SU-DHL-6 (cell line): ENCODE measurements around the gene TRIM9.

Experiments
- H2AFZ ChIP-seq: fragments of 200-600 bp; sonication (generic); 2 replicates; pipeline ENCODE4 v1.6.1; 2014; ENCODE audit warnings: low read depth, mild to moderate bottlenecking, moderate library complexity, mixed read lengths, antibody characterized with exemption, low read length; ENCODE audit not compliant: severe bottlenecking
- H3F3A ChIP-seq: fragments of 200-600 bp; shearing (Covaris generic); 2 replicates; pipeline ENCODE4 v1.6.0; 2016; ENCODE audit warnings: antibody characterized with exemption, mild to moderate bottlenecking; ENCODE audit not compliant: insufficient read depth
- H3K27ac ChIP-seq: fragments of 200-600 bp; sonication (generic); 2 replicates; pipeline ENCODE4 v1.5.1; 2016; ENCODE audit warnings: low read depth, mild to moderate bottlenecking, low read length, moderate library complexity, mixed read lengths
- H3K27me3 ChIP-seq: fragments of 200-600 bp; sonication (generic), shearing (Covaris generic); 2 replicates; pipeline ENCODE4 v1.6.0; 2014; ENCODE audit warnings: mild to moderate bottlenecking, low read length
- H3K36me3 ChIP-seq: fragments of 200-600 bp; sonication (generic); 2 replicates; pipeline ENCODE4 v1.6.1; 2014; ENCODE audit warnings: mild to moderate bottlenecking, low read length, mixed read lengths
- H3K4me2 ChIP-seq: fragments of 300-600, 200-600 bp; shearing (Covaris generic), sonication (generic); 2 replicates; pipeline ENCODE4 v1.6.0; 2014; ENCODE audit warnings: low read length, low read depth, mild to moderate bottlenecking; ENCODE audit not compliant: poor library complexity, severe bottlenecking
- H3K4me3 ChIP-seq: fragments of 200-600 bp; sonication (generic); 2 replicates; pipeline ENCODE4 v1.5.1; 2014; ENCODE audit warnings: antibody characterized with exemption, low read length, mild to moderate bottlenecking, mixed read lengths; ENCODE audit not compliant: insufficient read depth, poor library complexity, severe bottlenecking
- H3K79me2 ChIP-seq: fragments of 200-600 bp; sonication (generic); 2 replicates; pipeline ENCODE4 v1.6.1; 2014; ENCODE audit warnings: mild to moderate bottlenecking, low read length, moderate library complexity; ENCODE audit not compliant: insufficient read depth
- H3K9ac ChIP-seq: fragments of 200-600 bp; sonication (generic); 2 replicates; pipeline ENCODE4 v1.7.0; 2014; ENCODE audit warnings: mild to moderate bottlenecking, low read length
- H3K9me2 ChIP-seq: fragments of 200-600 bp; sonication (generic); replicated peaks from 2 replicates; pipeline ENCODE4 v1.6.1; 2014; ENCODE audit warnings: low read length; ENCODE audit not compliant: insufficient read depth
- H3K9me3 ChIP-seq: fragments of 200-600 bp; sonication (generic); 2 replicates; pipeline ENCODE4 v1.6.1; 2014; ENCODE audit warnings: low read length, mixed read lengths; ENCODE audit not compliant: insufficient read depth
- H4K20me1 ChIP-seq: fragments of 200-600 bp; sonication (generic); 2 replicates; pipeline ENCODE4 v1.6.1; 2014; ENCODE audit warnings: low read depth, mild to moderate bottlenecking, antibody characterized with exemption, low read length, moderate library complexity, mixed read lengths
- EZH2phosphoT487 ChIP-seq: fragments of 200-600 bp; sonication (generic), shearing (Covaris generic); conservative IDR thresholded peaks from 2 replicates; pipeline ENCODE4 v1.6.1; 2018; ENCODE audit warnings: mild to moderate bottlenecking, antibody characterized with exemption, low read length, moderate library complexity, mixed read lengths
- TF ChIP-seq, protein P1 (sequence below): fragments of 200-600 bp; sonication (generic); IDR thresholded peaks from one replicate; pipeline ENCODE4 v1.5.1; 2017; ENCODE audit warnings: antibody characterized with exemption, mild to moderate bottlenecking, low read length, moderate library complexity; ENCODE audit not compliant: insufficient read depth, poor library complexity, severe bottlenecking

Gene TRIM9

DNA sequence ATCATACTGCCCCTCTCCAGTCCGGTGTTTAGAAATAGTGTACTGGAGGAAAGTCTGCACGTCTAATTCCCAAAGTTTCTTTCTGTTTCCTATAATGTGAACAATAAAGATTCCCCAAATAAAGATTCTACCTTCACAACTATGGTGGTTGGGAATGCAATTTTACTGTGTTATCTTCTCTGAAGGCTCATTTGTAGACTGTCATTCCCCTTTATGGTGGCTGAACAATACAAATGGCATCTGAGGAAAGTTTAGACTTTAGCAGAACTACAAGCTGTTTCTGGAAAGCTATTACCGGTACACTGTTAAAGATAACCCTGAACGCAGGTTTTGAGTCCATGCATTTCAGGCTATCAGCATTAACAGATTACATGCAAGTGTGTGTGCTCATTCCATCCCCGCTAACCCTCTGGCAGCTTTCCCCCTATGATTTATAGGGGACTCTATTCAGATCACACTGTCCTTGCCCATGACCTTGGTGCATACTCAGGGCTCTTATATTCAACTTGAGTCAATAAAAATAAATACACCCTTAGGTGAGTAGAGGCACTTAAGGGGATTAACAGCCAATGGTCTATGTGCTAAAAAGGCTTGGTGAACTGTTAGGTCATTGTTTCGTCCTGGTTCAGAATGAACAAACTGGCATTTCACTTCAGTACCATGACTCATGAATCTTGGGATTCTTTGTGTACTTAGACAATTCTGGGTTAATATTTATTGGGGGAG is 89.9 kb downstream of the TRIM9 start:
- Histone ChIP-seq H3K27me3 (no peaks in the 10 kb centered on the region), H2AFZ (no peak overlapping the region), H3K9ac (no peak overlapping the region), H4K20me1 (no peaks in the 10 kb centered on the region), H3K79me2 (no peaks in the 10 kb centered on the region), H3K4me3 (no peak overlapping the region), H3K36me3 (no peaks in the 10 kb centered on the region), H3F3A (no peaks in the 10 kb centered on the region), H3K27ac (no peak overlapping the region), H3K9me3 (no peaks in the 10 kb centered on the region), H3K4me2 (no peak overlapping the region), H3K9me2 (no peaks in the 10 kb centered on the region)
- no peak for TF ChIP-seq EZH2phosphoT487
- TF ChIP-seq, protein P1, sequence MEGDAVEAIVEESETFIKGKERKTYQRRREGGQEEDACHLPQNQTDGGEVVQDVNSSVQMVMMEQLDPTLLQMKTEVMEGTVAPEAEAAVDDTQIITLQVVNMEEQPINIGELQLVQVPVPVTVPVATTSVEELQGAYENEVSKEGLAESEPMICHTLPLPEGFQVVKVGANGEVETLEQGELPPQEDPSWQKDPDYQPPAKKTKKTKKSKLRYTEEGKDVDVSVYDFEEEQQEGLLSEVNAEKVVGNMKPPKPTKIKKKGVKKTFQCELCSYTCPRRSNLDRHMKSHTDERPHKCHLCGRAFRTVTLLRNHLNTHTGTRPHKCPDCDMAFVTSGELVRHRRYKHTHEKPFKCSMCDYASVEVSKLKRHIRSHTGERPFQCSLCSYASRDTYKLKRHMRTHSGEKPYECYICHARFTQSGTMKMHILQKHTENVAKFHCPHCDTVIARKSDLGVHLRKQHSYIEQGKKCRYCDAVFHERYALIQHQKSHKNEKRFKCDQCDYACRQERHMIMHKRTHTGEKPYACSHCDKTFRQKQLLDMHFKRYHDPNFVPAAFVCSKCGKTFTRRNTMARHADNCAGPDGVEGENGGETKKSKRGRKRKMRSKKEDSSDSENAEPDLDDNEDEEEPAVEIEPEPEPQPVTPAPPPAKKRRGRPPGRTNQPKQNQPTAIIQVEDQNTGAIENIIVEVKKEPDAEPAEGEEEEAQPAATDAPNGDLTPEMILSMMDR = no peak

DNA sequence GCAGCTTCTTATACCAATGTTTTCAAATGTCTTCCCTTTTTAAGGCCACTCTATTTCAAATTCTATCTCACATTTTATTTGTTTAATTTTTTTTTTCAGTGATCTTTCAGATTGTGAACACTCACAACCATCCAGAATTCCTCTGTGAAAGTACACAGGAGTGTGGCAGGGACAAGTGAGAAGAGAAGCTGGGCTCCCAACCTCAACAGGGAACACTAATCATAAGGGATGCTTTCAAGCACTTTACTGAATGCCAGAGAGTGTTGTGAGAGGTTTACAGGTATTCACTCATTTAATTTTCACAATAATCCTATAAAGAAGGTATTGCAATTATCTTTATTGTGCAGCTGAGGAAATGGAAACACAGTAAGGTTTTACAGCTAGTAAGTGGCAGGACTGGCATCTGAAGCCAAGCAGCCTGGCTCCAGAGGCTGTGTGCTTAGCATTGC is 90.5 kb downstream of the TRIM9 start:
- Histone ChIP-seq H3F3A (no peaks in the 10 kb centered on the region), H3K27ac (no peak overlapping the region), H3K9me3 (no peaks in the 10 kb centered on the region), H3K4me3 (no peak overlapping the region), H2AFZ (no peak overlapping the region), H3K9ac (no peak overlapping the region), H3K79me2 (no peaks in the 10 kb centered on the region), H3K4me2 (no peak overlapping the region), H3K9me2 (no peaks in the 10 kb centered on the region), H4K20me1 (no peaks in the 10 kb centered on the region), H3K27me3 (no peaks in the 10 kb centered on the region), H3K36me3 (no peaks in the 10 kb centered on the region)
- TF ChIP-seq EZH2phosphoT487 = no peak

DNA sequence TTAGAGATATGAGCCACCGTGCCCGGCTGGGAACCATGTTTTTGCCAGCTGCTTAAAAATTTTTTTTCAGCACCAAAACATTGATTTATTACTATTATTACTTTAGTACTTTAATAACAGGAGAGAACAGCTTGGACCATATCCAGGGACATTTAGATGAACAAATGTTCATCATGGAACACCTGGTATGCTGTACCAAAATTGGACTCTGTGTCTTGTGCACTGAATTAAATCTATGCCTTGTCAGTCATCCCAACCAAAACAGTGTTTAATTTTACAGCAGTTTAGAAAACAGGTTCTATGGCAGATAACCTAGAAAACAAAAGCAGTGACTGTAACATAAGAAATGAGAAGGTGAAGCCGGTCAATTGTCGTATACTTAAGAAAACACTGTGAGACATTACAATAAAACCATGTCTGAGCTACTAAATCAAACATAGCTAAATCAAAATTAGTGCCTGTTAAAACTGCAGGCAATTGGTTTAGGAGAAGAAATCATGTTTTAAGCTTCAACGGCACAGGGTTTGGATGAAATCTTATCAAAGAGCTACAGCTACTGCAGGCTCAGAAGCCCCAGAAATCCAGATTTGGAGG is 92.4 kb downstream of the TRIM9 start:
- no peak overlapping the region for H3K27ac ChIP-seq
- H2AFZ ChIP-seq = no peak overlapping the region
- H3K9me2 ChIP-seq = no peaks in the 10 kb centered on the region
- no peak overlapping the region for H3K9ac ChIP-seq
- no peaks in the 10 kb centered on the region for H3K9me3 ChIP-seq
- H3K36me3 ChIP-seq = no peaks in the 10 kb centered on the region
- H3K27me3 ChIP-seq = no peaks in the 10 kb centered on the region
- no peaks in the 10 kb centered on the region for H3F3A ChIP-seq
- H4K20me1 ChIP-seq = no peaks in the 10 kb centered on the region
- no peak overlapping the region for H3K4me2 ChIP-seq
- no peak for TF ChIP-seq EZH2phosphoT487
- TF ChIP-seq, protein P1 = no peak
- H3K79me2 ChIP-seq = no peaks in the 10 kb centered on the region
- H3K4me3 ChIP-seq = no peak overlapping the region

DNA sequence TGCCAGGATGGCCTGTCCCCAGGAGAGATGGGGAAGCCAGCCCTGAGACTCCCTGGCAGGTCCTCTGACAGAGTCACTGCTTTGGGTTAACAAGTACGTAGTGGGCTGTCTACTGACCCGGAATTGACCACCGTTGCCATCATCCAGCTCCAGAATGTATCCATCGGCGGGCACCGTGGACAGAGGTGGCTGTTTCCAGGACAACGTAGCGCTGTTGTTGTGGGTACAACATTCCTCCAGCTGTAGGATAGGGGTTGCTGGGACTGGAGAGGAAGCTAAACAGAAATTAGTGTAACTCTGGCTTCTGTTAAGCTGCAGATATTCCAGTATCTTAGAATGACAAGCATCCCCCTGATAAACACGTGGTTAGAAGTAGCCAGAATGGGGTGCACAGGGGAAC is 94.3 kb downstream of the TRIM9 start:
- Histone ChIP-seq H3F3A (no peaks in the 10 kb centered on the region), H3K36me3 (no peaks in the 10 kb centered on the region), H3K27ac (no peak overlapping the region), H4K20me1 (no peaks in the 10 kb centered on the region), H3K4me3 (no peak overlapping the region), H3K79me2 (no peaks in the 10 kb centered on the region), H3K9me2 (no peaks in the 10 kb centered on the region), H3K27me3 (no peaks in the 10 kb centered on the region), H3K9ac (no peak overlapping the region), H3K4me2 (no peak overlapping the region), H3K9me3 (no peaks in the 10 kb centered on the region), H2AFZ (no peak overlapping the region)
- TF ChIP-seq, protein P1 = no peak
- TF ChIP-seq EZH2phosphoT487 = no peak
